ENCODE measurements around the gene TRIP12.
"Not testable (repeated sequence)": the region's sequence is repeated elsewhere in the genome, so short reads cannot be mapped to it uniquely, and the experiment has no call there.

Gene TRIP12

GRCh38 chr2:229873123-229873581 is 48.7 kb downstream of the TRIP12 start:
- DNase-seq = no peak

- no peak for DNase-seq
Measured at GRCh38 chr2:229870903-229871656, 50.7 kb downstream of the TRIP12 start.

- DNase-seq = peak in 1 of 3 experiments; percentile 21
Measured at GRCh38 chr2:229869226-229869625, 52.6 kb downstream of the TRIP12 start.

GRCh38 chr2:229868794-229869193 is 53.0 kb downstream of the TRIP12 start:
- DNase-seq = no peak

GRCh38 chr2:229865033-229865432 is 56.8 kb downstream of the TRIP12 start:
- DNase-seq = no peak

GRCh38 chr2:229861431-229861830 is 60.4 kb downstream of the TRIP12 start:
- no peak for DNase-seq

GRCh38 chr2:229860334-229860733 is 61.5 kb downstream of the TRIP12 start:
- DNase-seq = no peak

GRCh38 chr2:229858351-229858750 is 63.5 kb downstream of the TRIP12 start:
- DNase-seq = no peak

- no peak for DNase-seq
Measured at GRCh38 chr2:229857634-229858033, 64.2 kb downstream of the TRIP12 start.

GRCh38 chr2:229856413-229856812 is 65.4 kb downstream of the TRIP12 start:
- no peak for DNase-seq

- no peak for DNase-seq
Measured at GRCh38 chr2:229855116-229855515, 66.7 kb downstream of the TRIP12 start.

GRCh38 chr2:229852565-229852964 is 69.2 kb downstream of the TRIP12 start:
- no peak for DNase-seq

- DNase-seq = no peak
Measured at GRCh38 chr2:229851870-229852269, 69.9 kb downstream of the TRIP12 start.

- DNase-seq = not testable (repeated sequence)
Measured at GRCh38 chr2:229850355-229851275, 71.2 kb downstream of the TRIP12 start.

GRCh38 chr2:229849073-229849472 is 72.7 kb downstream of the TRIP12 start:
- no peak for DNase-seq

- no peak for DNase-seq
Measured at GRCh38 chr2:229843613-229844012, 78.2 kb downstream of the TRIP12 start.

GRCh38 chr2:229838729-229839128 is 83.1 kb downstream of the TRIP12 start:
- no peak for DNase-seq

- DNase-seq = no peak
Measured at GRCh38 chr2:229836847-229837246, 85.0 kb downstream of the TRIP12 start.

- DNase-seq = no peak
Measured at GRCh38 chr2:229835596-229836283, 86.1 kb downstream of the TRIP12 start.

- not testable (repeated sequence) for DNase-seq
Measured at GRCh38 chr2:229834368-229834767, 87.4 kb downstream of the TRIP12 start.

- DNase-seq = no peak
Measured at GRCh38 chr2:229832510-229832898, 89.3 kb downstream of the TRIP12 start.

- DNase-seq = no peak
Measured at GRCh38 chr2:229831805-229832509, 89.9 kb downstream of the TRIP12 start.

- no peak for DNase-seq
Measured at GRCh38 chr2:229825476-229825875, 96.3 kb downstream of the TRIP12 start.
